SHP77 (cell line): ENCODE results near the gene MOG.

Experiments used
- DNase-seq, 2 experiments: peaks; one replicate each; lab custom pipeline; 2025; lab: John Stamatoyannopoulos, UW

MOG gene

GRCh38 chr6:29656798-29657197 lies at the start of gene MOG:
Gene MOG, plus strand, starts transcription at chr6:29657092. Its CDS starts 118 bp downstream, at chr6:29657210.
- DNase-seq = no peak

- DNase-seq = no peak
Observed at GRCh38 chr6:29608131-29608530, 48.8 kb upstream of the MOG start.

GRCh38 chr6:29610540-29610939 lies 46.4 kb upstream of the MOG start:
- DNase-seq = no peak

- no peak for DNase-seq
Observed at GRCh38 chr6:29611426-29611825, 45.5 kb upstream of the MOG start.

- no peak for DNase-seq
Observed at GRCh38 chr6:29617782-29618554, 38.9 kb upstream of the MOG start.

GRCh38 chr6:29619578-29620160 lies 37.2 kb upstream of the MOG start:
- DNase-seq = no peak

GRCh38 chr6:29620630-29621029 lies 36.3 kb upstream of the MOG start:
- no peak for DNase-seq

GRCh38 chr6:29624520-29624961 lies 32.4 kb upstream of the MOG start:
- DNase-seq = no peak

- no peak for DNase-seq
Observed at GRCh38 chr6:29625337-29625930, 31.5 kb upstream of the MOG start.

GRCh38 chr6:29626948-29627754 lies 29.7 kb upstream of the MOG start:
- no peak for DNase-seq

- DNase-seq = peak; percentile 44 to 50
Observed at GRCh38 chr6:29627755-29628418, 29.0 kb upstream of the MOG start.

- peak; percentile 72 to 85 for DNase-seq
Observed at GRCh38 chr6:29628419-29629281, 28.2 kb upstream of the MOG start.

GRCh38 chr6:29629571-29629970 lies 27.3 kb upstream of the MOG start:
- DNase-seq = no peak

- no peak for DNase-seq
Observed at GRCh38 chr6:29630315-29630714, 26.6 kb upstream of the MOG start.

- no peak for DNase-seq
Observed at GRCh38 chr6:29631209-29631810, 25.6 kb upstream of the MOG start.

- DNase-seq = peak in 1 of 2 experiments; percentile 15
Observed at GRCh38 chr6:29631860-29632731, 24.8 kb upstream of the MOG start.

GRCh38 chr6:29632789-29633533 lies 23.9 kb upstream of the MOG start, which contains the start of gene GABBR1:
Gene GABBR1, minus strand, starts transcription at chr6:29633183. Its CDS starts 798 bp downstream, at chr6:29632385.
- peak; percentile 76 to 84 for DNase-seq

GRCh38 chr6:29633534-29633905 lies 23.4 kb upstream of the MOG start:
- no peak for DNase-seq

- no peak for DNase-seq
Observed at GRCh38 chr6:29637247-29637646, 19.6 kb upstream of the MOG start.
